HepG2 (cell line): Measurements from ENCODE around the gene AKAIN1. TPM values are rescaled to one million over a fixed set of nuclear protein-coding genes. Genes with fewer than 3 reads are reported as not detected.

Source experiments
- ATAC-seq: fragments of 200-7000 bp; cut with Tn5 transposase; 3 replicates; pipeline ENCODE4 v1.9.1; 2020; ENCODE audit warnings: mild to moderate bottlenecking, moderate library complexity
- BruUV-seq: library from RNA; stranded (reverse); fragments of 400-500 nt; replicated peaks from 2 replicates; lab custom pipeline; 2021; lab: Mats Ljungman, UMichigan
- CTCF ChIA-PET: fragments of 300-600 bp; formaldehyde crosslinking; extraction: SDS; loops from one replicate; lab custom pipeline; 2021; ENCODE audit warnings: low total read pairs, inconsistent platforms, low intra/inter-chr PET ratio; lab: Yijun Ruan, JAX
- POLR2A ChIA-PET: fragments of 350-600 bp; sonication (Branson Sonifier 250); formaldehyde crosslinking; loops from one replicate; lab custom pipeline; 2020; ENCODE audit warnings: antibody characterized with exemption, inconsistent platforms; lab: Yijun Ruan, JAX
- DNase-seq: peaks from one replicate; pipeline ENCODE4 v3.0.0-alpha.2; 2015; ENCODE audit warnings: low spot score
- FAIRE-seq: peaks from 3 replicates; lab custom pipeline; 2011; peaks lifted over from hg19 to GRCh38; lab: Jason Lieb, UNC
- H2AFZ ChIP-seq: one replicate; pipeline ENCODE4 v1.6.1; 2011; ENCODE audit warnings: low read length, inconsistent platforms
- H3K27ac ChIP-seq: fragments of 300-600 bp; 3 replicates; pipeline ENCODE4 v1.8.0; 2011; ENCODE audit warnings: mixed run types, mild to moderate bottlenecking, mixed read lengths, low read length, inconsistent platforms; ENCODE audit not compliant: insufficient read depth; ENCODE audit errors: extremely low read length
- H3K27me3 ChIP-seq, 2 experiments: fragments of 200-600 bp in 1 of 2; 2 replicates in 1 of 2; 3 replicates in 1 of 2; pipeline versions ENCODE4 v1.6.0 to v1.8.0; 2011; ENCODE audit warnings: low read length in 2 of 2, mild to moderate bottlenecking in 2 of 2, moderate library complexity in 2 of 2, inconsistent platforms in 1 of 2; ENCODE audit not compliant: insufficient read depth in 2 of 2, control insufficient read depth in 1 of 2
- H3K36me3 ChIP-seq, 2 experiments: fragments of 200-600 bp in 1 of 2; replicated peaks in 1 of 2; 2 replicates in 1 of 2; 3 replicates in 1 of 2; pipeline versions ENCODE4 v1.5.1 to v1.8.0; 2011; ENCODE audit warnings: low read length in 2 of 2, inconsistent platforms in 1 of 2; ENCODE audit not compliant: insufficient read depth in 2 of 2, control insufficient read depth in 1 of 2
- H3K4me1 ChIP-seq: 2 replicates; pipeline ENCODE4 v1.5.1; 2012; ENCODE audit warnings: low read length, inconsistent platforms; ENCODE audit not compliant: insufficient read depth
- H3K4me2 ChIP-seq: 2 replicates; pipeline ENCODE4 v1.6.0; 2011; ENCODE audit warnings: low read depth, low read length, inconsistent platforms
- H3K4me3 ChIP-seq, 3 experiments: fragments of 200-600 bp in 1 of 3; sonication (generic), shearing (Covaris generic) in 1 of 3; replicated peaks in 1 of 3; 2 replicates each; pipeline ENCODE4 v1.5.1; 2011 to 2016; ENCODE audit warnings: low read length in 3 of 3, inconsistent platforms in 2 of 3, low read depth in 2 of 3, mild to moderate bottlenecking in 2 of 3, control low read depth in 1 of 3, mixed read lengths in 1 of 3; ENCODE audit not compliant: insufficient read depth in 1 of 3
- H3K79me2 ChIP-seq: one replicate; pipeline ENCODE4 v1.6.1; 2011; ENCODE audit warnings: low read length, inconsistent platforms; ENCODE audit not compliant: insufficient read depth
- H3K9ac ChIP-seq: 2 replicates; pipeline ENCODE4 v1.6.0; 2011; ENCODE audit warnings: mild to moderate bottlenecking, low read depth, low read length, inconsistent platforms; ENCODE audit not compliant: insufficient read depth
- H3K9me3 ChIP-seq: 2 replicates; pipeline ENCODE4 v1.5.1; 2012; ENCODE audit warnings: mild to moderate bottlenecking, low read length
- H4K20me1 ChIP-seq: 2 replicates; pipeline ENCODE4 v1.6.0; 2011; ENCODE audit warnings: inconsistent platforms, mild to moderate bottlenecking, low read length, moderate library complexity; ENCODE audit not compliant: insufficient read depth
- CAMTA2 ChIP-seq: sonication (generic); formaldehyde crosslinking; IDR thresholded peaks from 2 replicates; pipeline ENCODE4 v1.4.0; 2020; ENCODE audit warnings: mild to moderate bottlenecking, missing genetic modification reagents, borderline replicate concordance
- FOXA1 ChIP-seq, 2 experiments: fragments of 450-650 bp in 1 of 2; sonication (generic) in 1 of 2; formaldehyde crosslinking in 1 of 2; IDR thresholded peaks; 2 replicates each; pipeline versions ENCODE4 v1.4.0 to v1.6.1; 2016 to 2020; ENCODE audit warnings: missing genetic modification reagents in 1 of 2
- HHEX ChIP-seq: IDR thresholded peaks from 2 replicates; pipeline ENCODE4 v1.6.1; 2016; ENCODE audit warnings: control low read depth
- JUNB ChIP-seq: sonication (generic); formaldehyde crosslinking; IDR thresholded peaks from 2 replicates; pipeline ENCODE4 v1.8.0; 2022; ENCODE audit warnings: missing genetic modification reagents, mild to moderate bottlenecking, borderline replicate concordance
- MIXL1 ChIP-seq: IDR thresholded peaks from 2 replicates; pipeline ENCODE4 v1.6.1; 2016
- TAF1 ChIP-seq: sonication (generic); formaldehyde crosslinking; IDR thresholded peaks from 2 replicates; pipeline ENCODE4 v1.4.0; 2020; ENCODE audit warnings: missing genetic modification reagents
- ZNF317 ChIP-seq: sonication (generic); formaldehyde crosslinking; IDR thresholded peaks from 2 replicates; pipeline ENCODE4 v1.5.0; 2020; ENCODE audit warnings: mild to moderate bottlenecking, missing genetic modification reagents
- ZNF549 ChIP-seq: sonication (generic); formaldehyde crosslinking; IDR thresholded peaks from 2 replicates; pipeline ENCODE4 v1.5.0; 2020; ENCODE audit warnings: missing genetic modification reagents
- ZNF564 ChIP-seq: sonication (generic); formaldehyde crosslinking; IDR thresholded peaks from 2 replicates; pipeline ENCODE4 v1.8.1; 2023; ENCODE audit warnings: mild to moderate bottlenecking, missing genetic modification reagents
- ZNF777 ChIP-seq: sonication (generic); formaldehyde crosslinking; IDR thresholded peaks from 2 replicates; pipeline ENCODE4 v1.4.0; 2020; ENCODE audit warnings: missing genetic modification reagents
- ZZZ3 ChIP-seq: sonication (generic); formaldehyde crosslinking; IDR thresholded peaks from 2 replicates; pipeline ENCODE4 v1.4.0; 2020; ENCODE audit warnings: missing genetic modification reagents, mild to moderate bottlenecking, borderline replicate concordance
- WGBS: methylation state at CpG from one replicate; pipeline ENCODE4 v1.1.6; 2017; ENCODE audit warnings: low lambda C conversion rate; 5-methylcytosine and 5-hydroxymethylcytosine counted together
- in situ Hi-C: cut with HindIII; loops from 2 replicates; pipeline ENCODE4 v1.10.0; 2017; ENCODE audit warnings: low pct_unique_long_range_greater_than_20kb; ENCODE audit not compliant: extremely low pct_ligation_motif_present
- intact Hi-C: fragments of 100-400 bp; cut with micrococcal nuclease; formaldehyde crosslinking; loops from one replicate; pipeline ENCODE4 v1.10.0; 2022; ENCODE audit not compliant: unreplicated experiment
- polyA plus RNA-seq, 8 experiments: library from polyadenylated mRNA; depleted of rRNA in 3 of 8; stranded (reverse) in 7 of 8; unstranded in 1 of 8; fragments of >200 nt; fragmentation: Illumina TruSeq in 4 of 8; extraction: Trizol in 4 of 8; gene quantifications; 2 replicates each; pipeline versions ENCODE4 v1.2.1 to v1.2.3, GENCODE V29; 2011 to 2016; ENCODE audit warnings: low read depth in 4 of 8, missing spikeins in 1 of 8, mixed read lengths in 1 of 8; ENCODE audit not compliant: insufficient read depth in 1 of 8
- total RNA-seq, 5 experiments: library from RNA; depleted of rRNA; stranded (reverse); fragments of >200 nt; fragmentation: Illumina TruSeq; extraction: Trizol; gene quantifications; 2 replicates each; pipeline ENCODE4 v1.2.3, GENCODE V29; 2016; ENCODE audit warnings: low read depth in 1 of 5
- TF ChIP-seq, protein P1 (sequence below): sonication (generic); formaldehyde crosslinking; IDR thresholded peaks from 2 replicates; pipeline ENCODE4 v1.8.0; 2022; ENCODE audit warnings: missing genetic modification reagents, low read depth, mild to moderate bottlenecking, borderline replicate concordance

Gene AKAIN1
- total and polyA plus RNA-seq, 2 of the 13 experiments (the other 11 are each of a cell fraction or from before 2014, with no cell fraction given) = not detected

- FAIRE-seq (no peak), DNase-seq (no peak), ATAC-seq (no peak)
- H3K27me3 ChIP-seq = no peaks in the 10 kb centered on the region
- in situ Hi-C loops (no loop called here), intact Hi-C loops (no loop called here)
- BruUV-seq = no TSS peak
- H3K4me2 ChIP-seq = no peak overlapping the region
- WGBS = 9% methylated on average over 2 of the region's 2 CpGs
- H2AFZ ChIP-seq = no peak overlapping the region
- no peaks in the 10 kb centered on the region for H3K9me3 ChIP-seq
- H3K27ac ChIP-seq = no peak overlapping the region
- CTCF ChIA-PET = no interaction called here
- H3K79me2 ChIP-seq = no peaks in the 10 kb centered on the region
- H4K20me1 ChIP-seq = no peaks in the 10 kb centered on the region
- POLR2A ChIA-PET = no interaction called here
- no peaks in the 10 kb centered on the region for H3K4me1 ChIP-seq
- TF ChIP-seq, protein P1, sequence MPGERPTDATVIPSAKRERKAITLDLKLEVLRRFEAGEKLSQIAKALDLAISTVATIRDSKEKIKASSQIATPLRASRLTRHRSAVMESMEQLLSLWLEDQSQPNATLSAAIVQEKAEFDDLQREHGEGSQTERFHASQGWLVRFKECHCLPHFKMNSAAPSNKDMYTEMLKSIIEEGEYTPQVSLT = no peak
- no peak for TF ChIP-seq CAMTA2 (CRISPR knock-in tag)
- no peak for TF ChIP-seq TAF1 (CRISPR knock-in tag)
- TF ChIP-seq MIXL1 (CRISPR knock-in tag) = no peak
- TF ChIP-seq ZNF777 (CRISPR knock-in tag) = no peak
- H3K9ac ChIP-seq = no peak overlapping the region
- H3K4me3 ChIP-seq = no peak overlapping the region
- no peaks in the 10 kb centered on the region for H3K36me3 ChIP-seq
Observed at GRCh38 chr18:5142859-5143258, 54.2 kb downstream of the AKAIN1 start.

GRCh38 chr18:5142131-5142530 is 54.9 kb downstream of the AKAIN1 start:
- 3% methylated on average over 4 of the region's 4 CpGs for WGBS
- Histone ChIP-seq H3K36me3 (no peaks in the 10 kb centered on the region), H3K9ac (no peak overlapping the region), H3K4me2 (no peak overlapping the region), H3K9me3 (no peaks in the 10 kb centered on the region), H3K27me3 (no peaks in the 10 kb centered on the region), H2AFZ (no peak overlapping the region), H3K4me3 (no peak overlapping the region), H3K79me2 (no peaks in the 10 kb centered on the region), H3K27ac (no peak overlapping the region), H3K4me1 (no peaks in the 10 kb centered on the region), H4K20me1 (no peaks in the 10 kb centered on the region)
- POLR2A ChIA-PET = no interaction called here
- TF ChIP-seq HHEX = no peak
- TF ChIP-seq FOXA1 (IDR thresholded peaks at IDR 0.05) = no peak
- TF ChIP-seq FOXA1 (CRISPR knock-in tag; IDR thresholded peaks at IDR 0.05) = no peak
- no peak for TF ChIP-seq ZNF549
- TF ChIP-seq ZZZ3 = no peak
- TF ChIP-seq ZNF564 (CRISPR knock-in tag) = no peak
- TF ChIP-seq ZNF317 (CRISPR knock-in tag) = no peak
- no peak for TF ChIP-seq JUNB (CRISPR knock-in tag)
- intact Hi-C loops = no loop called here
- in situ Hi-C loops = no loop called here
- ATAC-seq (no peak), FAIRE-seq (no peak), DNase-seq (no peak)
- no TSS peak for BruUV-seq
- CTCF ChIA-PET = no interaction called here
